ENCODE results near the gene RAPGEF1.

- TF ChIP-seq POLR2A (IDR thresholded peaks at IDR 0.05; ENCODE audit: low read depth, low read length) (no peak), TAF1 (IDR thresholded peaks at IDR 0.05; ENCODE audit: low read depth, low read length) (no peak), SPI1 (IDR thresholded peaks at IDR 0.05; ENCODE audit: low read depth, low read length) (no peak), POLR2AphosphoS5 (IDR thresholded peaks at IDR 0.05; ENCODE audit: low read depth, low read length) (no peak), PAX5 (IDR thresholded peaks at IDR 0.05; ENCODE audit: insufficient read depth, low read length, severe bottlenecking) (no peak)
Observed at GRCh38 chr9:131636593-131636992, 103.3 kb downstream of the RAPGEF1 start.
